GM15510 (cell line): ENCODE measurements around the gene QRICH1.
A peak's percentile ranks its signal among the peaks of the same experiment; 100 is the strongest.

Experiments
- POLR2A ChIP-seq: IDR thresholded peaks from 3 replicates; pipeline ENCODE4 v1.6.1; 2011; ENCODE audit warnings: borderline replicate concordance; ENCODE audit not compliant: insufficient read length; ENCODE audit errors: extremely low read depth

The QRICH1 gene

DNA sequence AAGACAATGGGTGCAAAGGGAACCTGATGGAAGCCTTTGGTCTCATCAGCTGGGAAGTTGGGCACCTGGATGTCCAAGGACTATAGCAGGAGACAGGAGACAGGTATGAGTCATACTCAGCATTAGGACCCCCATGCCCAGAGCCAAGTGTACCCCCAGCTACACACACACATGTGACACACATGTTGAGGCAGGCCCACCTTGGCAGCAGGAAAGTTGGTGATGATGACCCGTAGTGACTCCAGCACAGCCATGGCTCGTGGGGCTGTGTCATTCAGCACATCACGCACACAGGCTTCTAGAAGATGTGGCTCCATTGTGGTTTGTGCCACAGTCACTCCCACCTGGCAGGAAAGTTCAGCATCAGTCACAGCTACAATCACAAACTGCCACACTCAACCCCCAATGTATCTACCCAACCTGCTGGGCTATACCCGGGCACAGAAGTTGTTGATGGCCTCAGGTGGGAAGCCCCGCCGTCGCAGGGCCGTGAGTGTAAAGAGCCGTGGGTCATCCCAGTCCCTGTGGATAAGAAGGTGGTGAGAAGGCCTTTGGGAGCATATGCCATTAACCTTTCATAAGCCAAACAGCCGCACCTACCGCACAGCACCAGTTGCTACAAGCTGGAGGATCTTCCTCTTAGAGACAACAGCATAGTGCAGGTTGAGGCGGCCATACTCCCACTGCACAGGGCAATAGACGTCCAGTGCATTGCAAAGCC is 5.2 kb upstream of the QRICH1 start:
- no peak for TF ChIP-seq POLR2A

GRCh38 chr3:49098429-49098828 is 4.6 kb upstream of the QRICH1 start:
- TF ChIP-seq POLR2A: no peak

- TF ChIP-seq POLR2A: peak; percentile 8
These were observed 676 bp downstream of the QRICH1 start for GRCh38 chr3:49092938-49093852.

GRCh38 chr3:49081429-49081828 is 12.4 kb downstream of the QRICH1 start:
- no peak for TF ChIP-seq POLR2A

GRCh38 chr3:49079270-49079669 is 14.6 kb downstream of the QRICH1 start:
- no peak for TF ChIP-seq POLR2A

- TF ChIP-seq POLR2A: no peak
These were observed 17.2 kb downstream of the QRICH1 start for GRCh38 chr3:49076646-49077045.

GRCh38 chr3:49076116-49076515 is 17.8 kb downstream of the QRICH1 start:
- no peak for TF ChIP-seq POLR2A

GRCh38 chr3:49058011-49058410 is 35.9 kb downstream of the QRICH1 start:
- no peak for TF ChIP-seq POLR2A

- no peak for TF ChIP-seq POLR2A
These were observed 36.6 kb downstream of the QRICH1 start for GRCh38 chr3:49057268-49057667.

GRCh38 chr3:49054344-49054862 is 39.5 kb downstream of the QRICH1 start:
- no peak for TF ChIP-seq POLR2A

DNA sequence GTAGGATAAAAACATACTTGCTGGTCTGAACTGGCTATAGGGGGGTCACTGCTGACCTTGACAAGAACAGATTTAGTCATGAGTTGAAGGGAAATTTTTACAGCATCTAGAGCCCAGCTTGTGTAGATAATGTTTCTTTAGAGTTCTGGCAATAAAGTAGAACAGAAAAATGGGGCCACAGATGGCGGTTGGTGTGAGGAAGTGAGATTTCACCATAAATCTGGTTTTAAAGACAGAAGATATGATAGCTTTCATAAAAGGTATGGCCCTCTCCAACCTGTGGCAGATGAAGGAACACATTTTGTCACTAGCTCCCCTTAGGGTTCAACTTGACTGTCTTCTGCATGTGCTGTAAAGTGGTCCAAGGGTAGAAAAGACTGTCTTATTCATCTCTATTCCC is 40.3 kb downstream of the QRICH1 start:
- TF ChIP-seq POLR2A: no peak

DNA sequence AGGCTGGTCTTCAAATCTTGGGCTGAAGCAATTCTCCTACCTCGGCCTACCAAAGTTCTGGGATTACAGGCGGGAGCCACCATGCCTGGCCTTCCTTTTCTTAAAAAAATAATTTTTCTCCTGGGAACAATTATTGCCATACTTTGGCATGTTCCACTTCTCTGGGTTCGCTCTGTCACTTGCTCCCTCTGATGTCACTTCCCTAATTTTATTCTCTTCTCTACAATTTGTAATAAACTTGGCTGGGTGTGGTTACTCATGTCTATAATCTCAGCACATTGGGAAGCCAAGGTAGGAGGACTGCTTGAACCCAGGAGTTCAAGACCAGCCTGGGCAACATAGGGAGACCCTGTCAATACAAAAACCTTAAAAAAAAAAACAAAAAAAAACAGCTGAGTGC is 58.6 kb downstream of the QRICH1 start:
- TF ChIP-seq POLR2A: no peak

DNA sequence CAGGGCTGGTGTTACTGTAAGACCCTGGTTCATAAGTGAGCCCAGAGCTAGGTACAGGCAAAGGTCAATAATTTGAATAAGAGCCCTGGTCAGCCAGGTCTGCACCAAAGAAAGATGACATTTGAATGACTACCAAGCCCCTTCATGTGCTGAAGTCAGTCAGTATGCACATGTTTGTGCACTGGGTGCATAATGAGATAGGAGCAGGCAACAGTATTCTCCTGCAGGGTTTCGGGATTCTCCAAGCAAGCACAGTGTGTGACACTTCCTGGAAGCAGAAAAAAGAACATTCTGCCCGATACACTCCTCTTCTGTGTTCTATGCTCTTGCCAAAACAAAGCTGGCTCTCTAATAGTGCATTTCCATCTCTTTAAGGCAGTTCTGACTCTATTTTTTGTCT is 59.2 kb downstream of the QRICH1 start:
- TF ChIP-seq POLR2A: no peak

DNA sequence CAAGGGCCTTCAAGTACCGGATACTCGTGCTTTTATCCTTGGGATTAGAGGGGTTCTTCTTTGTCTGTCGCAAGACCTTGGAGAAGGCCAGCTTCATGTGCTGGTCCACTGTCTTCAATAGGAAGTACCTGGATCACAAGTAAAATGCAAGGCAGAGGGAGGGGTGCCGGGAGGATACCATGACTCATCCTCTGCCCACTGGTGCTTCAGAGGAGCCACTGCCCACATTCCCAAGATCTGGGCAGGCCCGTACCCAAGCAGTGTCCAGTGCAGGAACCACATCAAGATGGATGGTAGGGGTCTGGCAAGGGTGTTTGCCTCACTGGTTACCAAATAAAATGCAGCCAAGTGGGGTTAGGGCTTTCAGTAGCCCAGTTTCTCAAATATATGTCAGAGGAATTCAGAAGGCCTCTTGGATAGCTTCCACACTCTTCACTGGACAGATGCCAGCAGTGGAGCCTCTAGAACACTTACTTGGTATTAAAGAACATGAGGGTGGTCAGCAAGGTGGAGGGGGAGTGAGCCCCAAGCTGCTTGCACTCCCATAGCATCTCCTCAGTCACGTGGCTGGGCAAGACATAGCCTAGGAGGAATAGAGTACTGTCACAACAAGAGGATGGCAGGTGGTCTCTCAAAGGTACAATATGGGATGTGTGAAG is 61.1 kb downstream of the QRICH1 start:
- no peak for TF ChIP-seq POLR2A

DNA sequence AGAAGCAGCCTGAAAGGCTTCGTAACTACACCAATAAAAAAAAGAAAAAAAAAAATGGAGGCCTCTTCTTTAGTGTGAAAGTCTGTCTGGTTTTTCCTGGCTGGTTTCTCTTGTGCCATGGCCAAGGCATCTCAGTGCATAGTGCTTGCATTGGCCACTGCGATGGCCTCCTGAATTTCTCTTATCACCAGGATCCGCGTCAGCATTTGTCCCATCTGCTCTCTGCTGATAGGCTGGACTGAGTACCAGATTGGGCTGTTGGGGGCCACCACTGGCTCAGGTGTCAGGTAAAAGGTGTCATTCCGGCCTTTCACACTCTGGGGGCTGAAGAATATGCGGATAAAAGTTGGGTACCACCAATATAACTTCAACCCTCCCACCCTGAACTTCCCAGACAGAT is 63.5 kb downstream of the QRICH1 start:
- TF ChIP-seq POLR2A: no peak

- no peak for TF ChIP-seq POLR2A
These were observed 64.3 kb downstream of the QRICH1 start for GRCh38 chr3:49029563-49029884.
